Uterus (tissue), 4 donors: ENCODE measurements around the gene GIMAP2. TPM values are rescaled to one million over a fixed set of nuclear protein-coding genes. Genes with fewer than 3 reads are reported as not detected.
"Not testable (repeated sequence)": the region's sequence is repeated elsewhere in the genome, so short reads cannot be mapped to it uniquely, and the experiment has no call there.

Experiments used
- DNase-seq, 2 donors: peaks; one replicate each; pipeline ENCODE4 v3.0.0-alpha.2; 2019 to 2020
- H3K27ac ChIP-seq, 2 donors: fragments of 200-600 bp; sonication (generic); 1 replicate in 1 of 2; 2 replicates in 1 of 2; pipeline ENCODE4 v1.5.1; 2016 to 2018
- H3K27me3 ChIP-seq, 2 donors: fragments of 200-600 bp; sonication (generic); one replicate each; pipeline ENCODE4 v1.5.1; 2018 to 2019; ENCODE audit warnings: control low read depth in 1 of 2
- H3K36me3 ChIP-seq, 2 donors: fragments of 200-600 bp; sonication (generic); one replicate each; pipeline ENCODE4 v1.5.1; 2019; ENCODE audit warnings: control low read depth in 1 of 2
- H3K4me1 ChIP-seq, 2 donors: fragments of 200-600 bp; sonication (generic); one replicate each; pipeline ENCODE4 v1.5.1; 2018 to 2019; ENCODE audit warnings: control low read depth in 1 of 2
- H3K4me3 ChIP-seq, 2 donors: fragments of 200-600 bp; sonication (generic); 1 replicate in 1 of 2; 2 replicates in 1 of 2; pipeline ENCODE4 v1.5.1; 2018 to 2019; ENCODE audit warnings: mild to moderate bottlenecking in 1 of 2
- H3K9me3 ChIP-seq, 2 donors: fragments of 200-600 bp; sonication (generic); one replicate each; pipeline ENCODE4 v1.5.1; 2019; ENCODE audit warnings: control low read depth in 1 of 2
- POLR2A ChIP-seq, 2 donors: fragments of 450-650 bp; IDR thresholded peaks; one replicate each; pipeline ENCODE4 v1.6.1; 2016; ENCODE audit warnings: antibody characterized with exemption in 2 of 2, mild to moderate bottlenecking in 1 of 2, moderate library complexity in 1 of 2
- intact Hi-C: fragments of 100-400 bp; cut with DNase I; formaldehyde crosslinking; loops from one replicate; pipeline ENCODE4 v1.15.1; 2023; ENCODE audit warnings: low total_unique reads
- total RNA-seq, 4 donors: library from RNA; depleted of rRNA in 3 of 4; stranded (reverse); fragments of >200 nt in 3 of 4; gene quantifications; one replicate each; pipeline versions ENCODE4 v1.1.0 to v1.2.4, GENCODE V29; 2014 to 2023
- TF ChIP-seq, protein P1 (sequence below), 4 experiments: fragments of 200-600 bp in 2 of 4; fragments of 450-650 bp in 2 of 4; sonication (generic) in 2 of 4; IDR thresholded peaks; one replicate each; pipeline ENCODE4 v1.5.1; 2016 to 2019; ENCODE audit warnings: antibody characterized with exemption in 4 of 4, mild to moderate bottlenecking in 2 of 4, moderate library complexity in 1 of 4
- donor health status: DM: yes; HTN: yes; CAD: no.

GIMAP2 gene
- total RNA-seq, 4 donors from 2014 or later: 20.1 to 59.7 (median 35.1) TPM

GRCh38 chr7:150660939-150661613 is 24.4 kb upstream of the GIMAP2 start:
- TF ChIP-seq POLR2A (IDR thresholded peaks at IDR 0.05): no peak
- TF ChIP-seq, protein P1, sequence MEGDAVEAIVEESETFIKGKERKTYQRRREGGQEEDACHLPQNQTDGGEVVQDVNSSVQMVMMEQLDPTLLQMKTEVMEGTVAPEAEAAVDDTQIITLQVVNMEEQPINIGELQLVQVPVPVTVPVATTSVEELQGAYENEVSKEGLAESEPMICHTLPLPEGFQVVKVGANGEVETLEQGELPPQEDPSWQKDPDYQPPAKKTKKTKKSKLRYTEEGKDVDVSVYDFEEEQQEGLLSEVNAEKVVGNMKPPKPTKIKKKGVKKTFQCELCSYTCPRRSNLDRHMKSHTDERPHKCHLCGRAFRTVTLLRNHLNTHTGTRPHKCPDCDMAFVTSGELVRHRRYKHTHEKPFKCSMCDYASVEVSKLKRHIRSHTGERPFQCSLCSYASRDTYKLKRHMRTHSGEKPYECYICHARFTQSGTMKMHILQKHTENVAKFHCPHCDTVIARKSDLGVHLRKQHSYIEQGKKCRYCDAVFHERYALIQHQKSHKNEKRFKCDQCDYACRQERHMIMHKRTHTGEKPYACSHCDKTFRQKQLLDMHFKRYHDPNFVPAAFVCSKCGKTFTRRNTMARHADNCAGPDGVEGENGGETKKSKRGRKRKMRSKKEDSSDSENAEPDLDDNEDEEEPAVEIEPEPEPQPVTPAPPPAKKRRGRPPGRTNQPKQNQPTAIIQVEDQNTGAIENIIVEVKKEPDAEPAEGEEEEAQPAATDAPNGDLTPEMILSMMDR (IDR thresholded peaks at IDR 0.05): no peak
- no peak overlapping the region for H3K4me3 ChIP-seq
- no peaks in the 10 kb centered on the region for H3K27me3 ChIP-seq
- no peaks in the 10 kb centered on the region for H3K9me3 ChIP-seq
- H3K4me1 ChIP-seq: no peaks in the 10 kb centered on the region
- H3K27ac ChIP-seq: no peak overlapping the region
- intact Hi-C loops: no loop called here
- DNase-seq: no peak
- no peaks in the 10 kb centered on the region for H3K36me3 ChIP-seq

- intact Hi-C loops, H3K9me3 ChIP-seq, H3K27ac ChIP-seq, DNase-seq, H3K27me3 ChIP-seq, H3K4me3 ChIP-seq, H3K36me3 ChIP-seq, H3K4me1 ChIP-seq: not testable (repeated sequence)
Observed at GRCh38 chr7:150662821-150663220, 22.7 kb upstream of the GIMAP2 start.

GRCh38 chr7:150663802-150664494 is 21.6 kb upstream of the GIMAP2 start:
- DNase-seq: no peak
- H3K4me3 ChIP-seq: no peak overlapping the region
- no peaks in the 10 kb centered on the region for H3K9me3 ChIP-seq
- intact Hi-C loops: no loop called here
- H3K27ac ChIP-seq: no peak overlapping the region
- no peaks in the 10 kb centered on the region for H3K4me1 ChIP-seq
- no peaks in the 10 kb centered on the region for H3K36me3 ChIP-seq
- H3K27me3 ChIP-seq: no peaks in the 10 kb centered on the region
- TF ChIP-seq, protein P1 (IDR thresholded peaks at IDR 0.05): no peak
- no peak for TF ChIP-seq POLR2A (IDR thresholded peaks at IDR 0.05)

DNA sequence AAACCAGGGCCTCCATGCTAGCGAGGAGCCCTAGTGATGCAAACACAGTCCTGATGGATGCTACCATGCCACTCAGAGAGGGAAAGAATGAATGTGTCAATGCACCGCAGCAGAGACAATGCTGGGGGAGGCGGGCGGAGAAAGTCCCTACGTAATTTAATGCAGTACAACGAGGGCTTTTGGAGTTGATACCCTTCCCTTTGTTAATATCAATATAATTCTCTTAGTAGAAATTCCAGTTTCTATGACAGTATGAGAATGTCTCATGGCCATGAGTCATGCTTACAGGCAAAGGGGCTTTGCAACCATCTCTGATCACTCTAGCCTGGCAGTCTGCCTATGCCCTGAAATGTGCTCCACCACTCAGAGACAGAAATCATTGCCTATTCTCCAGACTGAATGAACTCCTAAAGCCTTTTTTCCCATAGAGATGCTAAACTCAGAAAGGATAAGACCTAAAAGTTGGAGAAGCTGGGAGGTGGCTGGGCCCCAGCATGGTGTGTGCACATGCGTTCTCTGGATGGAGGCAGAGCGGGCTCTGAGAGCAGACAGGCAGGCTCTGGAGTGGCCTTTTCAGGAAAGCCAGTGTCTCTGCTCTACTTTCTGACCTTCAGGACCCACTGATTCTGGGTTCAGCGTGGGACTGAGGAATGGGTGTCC is 20.3 kb upstream of the GIMAP2 start:
- no peak for TF ChIP-seq POLR2A (IDR thresholded peaks at IDR 0.05)
- TF ChIP-seq, protein P1 (IDR thresholded peaks at IDR 0.05): no peak
- no peaks in the 10 kb centered on the region for H3K27me3 ChIP-seq
- H3K4me3 ChIP-seq: no peak overlapping the region
- intact Hi-C loops: no loop called here
- H3K4me1 ChIP-seq: no peaks in the 10 kb centered on the region
- H3K27ac ChIP-seq: no peak overlapping the region
- no peak for DNase-seq
- H3K9me3 ChIP-seq: no peaks in the 10 kb centered on the region
- no peaks in the 10 kb centered on the region for H3K36me3 ChIP-seq

DNA sequence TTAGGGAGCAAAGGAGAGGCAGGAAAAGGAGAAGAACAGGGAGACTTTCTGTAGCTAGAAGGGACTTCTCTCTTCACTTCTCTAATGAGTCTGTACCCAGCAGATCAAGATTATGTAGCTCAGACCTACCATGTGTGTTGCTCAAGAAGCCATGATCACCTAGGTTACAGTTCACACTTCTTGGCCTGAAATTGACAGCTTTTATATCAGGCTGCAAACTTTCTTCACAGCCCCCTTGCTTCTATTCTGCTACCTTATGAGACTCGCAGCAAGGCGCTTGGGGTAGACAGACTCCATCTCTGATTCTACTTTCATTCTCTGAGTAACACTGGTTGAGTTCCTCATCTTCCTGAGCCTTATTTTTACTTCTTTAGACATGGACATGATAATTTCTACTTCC is 19.6 kb upstream of the GIMAP2 start:
- no peaks in the 10 kb centered on the region for H3K36me3 ChIP-seq
- no peaks in the 10 kb centered on the region for H3K27me3 ChIP-seq
- H3K4me1 ChIP-seq: no peaks in the 10 kb centered on the region
- H3K4me3 ChIP-seq: no peak overlapping the region
- H3K9me3 ChIP-seq: no peaks in the 10 kb centered on the region
- H3K27ac ChIP-seq: no peak overlapping the region
- DNase-seq: no peak
- TF ChIP-seq, protein P1 (IDR thresholded peaks at IDR 0.05): no peak
- no peak for TF ChIP-seq POLR2A (IDR thresholded peaks at IDR 0.05)
- intact Hi-C loops: no loop called here
